ENCODE measurements around the gene NPHP4.

The NPHP4 gene

DNA sequence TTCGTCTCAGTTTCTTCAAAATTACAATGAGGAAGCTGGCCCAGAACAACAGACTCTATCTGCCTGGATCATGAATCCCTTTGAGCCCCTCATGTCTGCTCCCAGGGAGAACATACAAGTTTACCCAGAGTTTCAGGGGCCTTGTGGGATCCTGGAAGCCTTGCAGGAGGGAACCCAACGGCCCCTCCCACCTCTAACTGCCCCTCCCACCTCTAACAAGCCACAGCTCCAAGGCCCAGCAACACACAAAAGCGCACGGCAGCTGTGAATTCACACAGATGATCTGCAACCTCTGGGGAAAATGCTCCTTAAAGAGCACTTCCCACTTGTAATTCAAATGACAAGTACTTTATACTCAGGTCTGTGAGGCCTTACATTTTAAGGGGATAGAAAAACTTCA, 113.3 kb downstream of the NPHP4 start:
- no peak for DNase-seq (ENCODE audit: low read depth)
- no peak overlapping the region for H3K4me3 ChIP-seq (ENCODE audit: low read depth, low read length)
- no peak for TF ChIP-seq CTCF (IDR thresholded peaks at IDR 0.05; ENCODE audit: control insufficient read depth, extremely low read depth, insufficient read depth)

DNA sequence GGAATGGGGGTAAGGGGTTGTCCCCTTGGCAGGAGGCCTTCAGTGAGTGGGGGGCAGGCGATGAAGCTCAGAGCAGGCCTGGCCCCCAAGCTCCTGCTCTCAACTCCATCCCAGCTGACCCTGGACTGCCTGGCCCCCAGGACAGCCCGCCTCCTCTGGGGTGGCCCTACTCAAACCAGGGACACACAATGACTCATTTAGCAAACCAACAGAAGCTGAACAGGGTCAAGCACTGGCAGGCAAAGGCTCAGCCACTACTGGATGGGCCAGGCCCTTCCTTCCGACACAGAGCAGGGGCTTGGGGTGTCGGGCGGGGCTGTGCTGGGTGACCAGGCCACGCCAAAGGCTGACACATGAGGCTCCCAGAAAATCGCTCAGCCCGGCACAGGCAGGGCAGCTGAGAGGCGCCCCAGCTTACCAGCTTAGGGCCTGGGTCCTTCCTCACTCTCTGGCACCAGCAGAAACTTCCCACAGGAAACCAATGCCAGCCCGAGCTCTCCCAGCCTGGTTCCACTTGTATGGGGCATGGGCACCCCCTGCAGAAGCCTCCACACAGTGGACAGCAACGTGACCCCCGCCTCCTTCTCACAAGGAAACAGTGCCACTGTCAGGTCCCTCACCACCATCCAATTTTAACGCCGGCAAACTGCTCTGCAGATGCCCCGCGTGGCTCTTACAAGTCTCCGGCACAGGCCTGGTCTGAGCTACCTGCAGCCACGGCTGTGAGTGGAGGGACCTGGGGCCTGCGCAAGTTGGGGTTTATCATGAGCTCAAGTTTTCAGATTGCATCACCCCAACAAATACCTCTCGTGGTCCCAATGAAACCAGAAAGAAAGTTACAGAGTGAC, 114.3 kb downstream of the NPHP4 start:
- no peak for DNase-seq (ENCODE audit: low read depth)
- H3K4me3 ChIP-seq (ENCODE audit: low read depth, low read length): no peak overlapping the region
- no peak for TF ChIP-seq CTCF (IDR thresholded peaks at IDR 0.05; ENCODE audit: control insufficient read depth, extremely low read depth, insufficient read depth)

- no peak for DNase-seq (ENCODE audit: low read depth)
- no peak overlapping the region for H3K4me3 ChIP-seq (ENCODE audit: low read depth, low read length)
- no peak for TF ChIP-seq CTCF (IDR thresholded peaks at IDR 0.05; ENCODE audit: control insufficient read depth, extremely low read depth, insufficient read depth)
Observed at GRCh38 chr1:5877001-5877400, 115.2 kb downstream of the NPHP4 start.

GRCh38 chr1:5876094-5876650, 116.1 kb downstream of the NPHP4 start:
- H3K4me3 ChIP-seq (ENCODE audit: low read depth, low read length): no peak overlapping the region
- TF ChIP-seq CTCF (IDR thresholded peaks at IDR 0.05; ENCODE audit: control insufficient read depth, extremely low read depth, insufficient read depth): no peak
- DNase-seq (ENCODE audit: low read depth): no peak

DNA sequence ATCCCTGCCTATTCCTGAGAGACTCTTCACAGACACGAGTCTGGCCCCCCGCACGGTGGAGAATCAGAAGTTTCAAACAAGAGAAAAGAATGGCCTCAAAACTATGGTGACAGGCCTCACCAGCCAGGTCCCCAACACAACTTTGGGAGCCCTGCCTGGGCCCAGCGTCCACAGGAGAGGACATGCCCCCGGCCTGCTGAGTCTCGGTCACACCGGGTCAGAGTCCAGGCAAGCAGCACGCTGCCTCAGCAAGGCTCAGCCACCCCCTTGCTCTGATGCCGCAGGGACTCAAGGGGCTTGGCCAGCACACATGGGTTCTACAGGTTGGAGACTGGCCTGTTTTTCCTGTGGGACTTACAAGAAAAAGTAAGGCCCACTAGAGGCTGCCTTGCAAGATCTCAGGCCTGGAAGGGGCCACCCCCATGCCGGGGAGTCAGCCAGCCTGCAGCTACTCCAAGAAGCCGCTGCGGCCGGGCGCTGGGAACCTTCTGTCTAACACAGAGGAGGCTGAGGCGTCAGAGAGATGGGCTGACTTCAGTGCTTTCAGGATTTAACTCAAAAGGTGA, 116.8 kb downstream of the NPHP4 start:
- TF ChIP-seq CTCF (IDR thresholded peaks at IDR 0.05; ENCODE audit: control insufficient read depth, extremely low read depth, insufficient read depth): no peak
- H3K4me3 ChIP-seq (ENCODE audit: low read depth, low read length): no peak overlapping the region
- no peak for DNase-seq (ENCODE audit: low read depth)

- H3K4me3 ChIP-seq (ENCODE audit: low read depth, low read length): no peak overlapping the region
- DNase-seq (ENCODE audit: low read depth): no peak
- TF ChIP-seq CTCF (IDR thresholded peaks at IDR 0.05; ENCODE audit: control insufficient read depth, extremely low read depth, insufficient read depth): no peak
Observed at GRCh38 chr1:5874416-5875110, 117.7 kb downstream of the NPHP4 start.
